Spleen (tissue), 11 donors: ENCODE results near the gene TAOK2. TPM values are rescaled to one million over a fixed set of nuclear protein-coding genes. Genes with fewer than 3 reads are reported as not detected.
"Not testable (repeated sequence)": the region's sequence is repeated elsewhere in the genome, so short reads cannot be mapped to it uniquely, and the experiment has no call there.

Source experiments
- DNase-seq: peaks from one replicate; pipeline ENCODE4 v3.0.0-alpha.2; 2020
- H3K27ac ChIP-seq, 8 donors: fragments of 200-600 bp; sonication (generic) in 7 of 8; 1 replicate in 4 of 8; 2 replicates in 4 of 8; pipeline versions ENCODE4 v1.5.0 to v1.8.0; 2016 to 2021; ENCODE audit warnings: inconsistent platforms in 4 of 8, mild to moderate bottlenecking in 4 of 8, moderate library complexity in 1 of 8
- H3K27me3 ChIP-seq, 7 donors: fragments of 200-600 bp; sonication (generic) in 6 of 7; replicated peaks in 1 of 7; 1 replicate in 4 of 7; 2 replicates in 3 of 7; pipeline versions ENCODE4 v1.5.0 to v1.8.0; 2016 to 2021; ENCODE audit warnings: inconsistent platforms in 3 of 7, mild to moderate bottlenecking in 1 of 7
- H3K36me3 ChIP-seq, 6 donors: fragments of 200-600 bp; sonication (generic) in 5 of 6; 1 replicate in 4 of 6; 2 replicates in 2 of 6; pipeline versions ENCODE4 v1.5.0 to v1.8.0; 2016 to 2021; ENCODE audit warnings: inconsistent platforms in 2 of 6
- H3K4me1 ChIP-seq, 6 donors: fragments of 200-600 bp; sonication (generic) in 5 of 6; 1 replicate in 3 of 6; 2 replicates in 3 of 6; pipeline versions ENCODE4 v1.5.0 to v1.8.0; 2016 to 2021; ENCODE audit warnings: inconsistent platforms in 3 of 6
- H3K4me3 ChIP-seq, 8 donors: fragments of 200-600 bp; sonication (generic) in 7 of 8; 1 replicate in 4 of 8; 2 replicates in 4 of 8; pipeline versions ENCODE4 v1.5.0 to v1.8.0; 2016 to 2021; ENCODE audit warnings: inconsistent platforms in 4 of 8, mild to moderate bottlenecking in 4 of 8, moderate library complexity in 2 of 8
- H3K9me3 ChIP-seq, 8 donors: fragments of 200-600 bp; sonication (generic) in 7 of 8; 1 replicate in 4 of 8; 2 replicates in 4 of 8; pipeline versions ENCODE4 v1.5.0 to v1.8.0; 2016 to 2021; ENCODE audit warnings: inconsistent platforms in 4 of 8
- CTCF ChIP-seq, 11 experiments: fragments of 200-600 bp in 7 of 11; fragments of 450-650 bp in 4 of 11; sonication (generic) in 4 of 11; IDR thresholded peaks in 8 of 11; conservative IDR thresholded peaks in 3 of 11; 1 replicate in 7 of 11; 2 replicates in 4 of 11; pipeline versions ENCODE4 v1.4.0 to v1.8.0; 2016 to 2021; ENCODE audit warnings: antibody characterized with exemption in 11 of 11, inconsistent platforms in 4 of 11, mild to moderate bottlenecking in 1 of 11
- POLR2A ChIP-seq, 3 donors: fragments of 450-650 bp; IDR thresholded peaks; one replicate each; pipeline ENCODE4 v1.5.1; 2017; ENCODE audit warnings: antibody characterized with exemption in 3 of 3, mild to moderate bottlenecking in 1 of 3
- POLR2AphosphoS5 ChIP-seq, 3 donors: sonication (generic); formaldehyde crosslinking; IDR thresholded peaks; one replicate each; pipeline ENCODE4 v1.5.1; 2017; ENCODE audit warnings: antibody characterized with exemption in 3 of 3
- WGBS, 5 donors: extraction: QIAGEN DNeasy Blood & Tissue Kit in 3 of 5; methylation state at CpG; one replicate each; pipeline versions ENCODE4 v1.1.5 to v1.1.7; 2013 to 2018; 5-methylcytosine and 5-hydroxymethylcytosine counted together
- intact Hi-C: fragments of 100-400 bp; cut with DNase I; formaldehyde crosslinking; loops from one replicate; pipeline ENCODE4 v1.15.0; 2023; ENCODE audit warnings: low total_unique reads
- polyA plus RNA-seq, 3 donors: library from polyadenylated mRNA; stranded (reverse); fragments of 200-250 nt; gene quantifications; one replicate each; pipeline ENCODE4 v1.2.1, GENCODE V29; 2013
- total RNA-seq, 7 donors: library from RNA; depleted of rRNA in 3 of 7; stranded (reverse); fragments of >200 nt in 3 of 7; fragmentation: NEBNext Ultra II Directional in 4 of 7; extraction: Animal tissue kit (Norgen Biotek cat#: 25700) in 4 of 7; gene quantifications; one replicate each; pipeline versions ENCODE4 v1.1.0 to v1.2.1, GENCODE V29; 2016 to 2021
- donor health status: healthy with polysubstance abuse.
- donor health status: DM: no; HTN: no; CAD: no; lungs with moderate emphysema.
- donor health status: DM: no; HTN: no; CAD: no.
- donor health status: Bipolar disorder and iron deficiency.
- donor health status: healthy.
- donor health status: DM: no; HTN: no; CAD: no.
- donor health status: DM: yes; HTN: yes; CAD: no.

TAOK2 gene
- total and polyA plus RNA-seq, 10 donors = 13.2 to 96.5 (median 71.6) TPM

GRCh38 chr16:29958756-29959155 lies 14.9 kb upstream of the TAOK2 start:
- H3K27me3 ChIP-seq = no peaks in the 10 kb centered on the region
- DNase-seq = no peak
- 89 to 97% (median 92%) methylated on average over 5 of the region's 5 CpGs for WGBS, 5 donors
- no peak for TF ChIP-seq POLR2AphosphoS5 (IDR thresholded peaks at IDR 0.05)
- TF ChIP-seq POLR2A (IDR thresholded peaks at IDR 0.05) = no peak
- TF ChIP-seq CTCF (IDR thresholded peaks at IDR 0.05 in 8 of 11, conservative IDR thresholded peaks at IDR 0.05 in 3 of 11) = no peak
- peaks cover 0 to 7% (median 0%) of the 10 kb centered on the region in 6 donors for H3K36me3 ChIP-seq
- intact Hi-C loops = loop anchor here (10.0 kb wide), 1 partner anchor 64 kb away; the partner anchor contains the start of gene SEZ6L2
- no peak overlapping the region for H3K27ac ChIP-seq
- H3K4me3 ChIP-seq = no peak overlapping the region
- no peaks in the 10 kb centered on the region for H3K9me3 ChIP-seq
- peaks cover 9 to 24% (median 19%) of the 10 kb centered on the region in 6 donors for H3K4me1 ChIP-seq

GRCh38 chr16:29959293-29959692 lies 14.4 kb upstream of the TAOK2 start:
- H3K4me1 ChIP-seq = peaks cover 9 to 30% (median 21%) of the 10 kb centered on the region in 6 donors
- H3K27me3 ChIP-seq = no peaks in the 10 kb centered on the region
- no peak for DNase-seq
- no peaks in the 10 kb centered on the region for H3K9me3 ChIP-seq
- intact Hi-C loops = loop anchor here (10.0 kb wide), 1 partner anchor 64 kb away; the partner anchor contains the start of gene SEZ6L2
- no peak for TF ChIP-seq POLR2A (IDR thresholded peaks at IDR 0.05)
- no peak overlapping the region for H3K4me3 ChIP-seq
- no peak overlapping the region for H3K27ac ChIP-seq
- 74 to 88% (median 78%) methylated on average over 9 of the region's 9 CpGs for WGBS, 5 donors
- peaks cover 0 to 13% (median 0%) of the 10 kb centered on the region in 6 donors for H3K36me3 ChIP-seq

GRCh38 chr16:29959821-29960220 lies 13.8 kb upstream of the TAOK2 start:
- not testable (repeated sequence) for H3K27ac ChIP-seq, DNase-seq, H3K27me3 ChIP-seq, H3K9me3 ChIP-seq, H3K4me3 ChIP-seq
- peaks cover 0 to 18% (median 0%) of the 10 kb centered on the region in 6 donors for H3K36me3 ChIP-seq
- WGBS, 5 donors = 89 to 94% (median 93%) methylated on average over 4 of the region's 4 CpGs
- intact Hi-C loops = loop anchor here (5.0 to 10.0 kb wide), 2 partner anchors 42 to 65 kb away; partner anchors contain the start of gene SEZ6L2
- H3K4me1 ChIP-seq = peaks cover 9 to 35% (median 23%) of the 10 kb centered on the region in 6 donors

- H3K27me3 ChIP-seq = no peaks in the 10 kb centered on the region
- no peak for DNase-seq
- peaks cover 9 to 48% (median 27%) of the 10 kb centered on the region in 6 donors for H3K4me1 ChIP-seq
- H3K9me3 ChIP-seq = no peaks in the 10 kb centered on the region
- no peak for TF ChIP-seq POLR2A (IDR thresholded peaks at IDR 0.05)
- TF ChIP-seq POLR2AphosphoS5 (IDR thresholded peaks at IDR 0.05) = no peak
- no peak for TF ChIP-seq CTCF (IDR thresholded peaks at IDR 0.05 in 8 of 11, conservative IDR thresholded peaks at IDR 0.05 in 3 of 11)
- H3K27ac ChIP-seq = peak overlapping the region; percentile 76 to 97 (median 94)
- intact Hi-C loops = loop anchor here (5.0 kb wide), 1 partner anchor 41 kb away; no protein-coding TSS in a partner anchor
- peak overlapping the region in 7 of 8 donors; percentile 66 to 92 (median 72) for H3K4me3 ChIP-seq
- H3K36me3 ChIP-seq = peaks cover 0 to 31% (median 1%) of the 10 kb centered on the region in 6 donors
- WGBS, 5 donors = 61 to 75% (median 70%) methylated on average over 10 of the region's 10 CpGs
Measured at GRCh38 chr16:29961127-29961478, 12.6 kb upstream of the TAOK2 start.

GRCh38 chr16:29961479-29962343 lies 12.0 kb upstream of the TAOK2 start, which contains the start of gene TMEM219:
TMEM219 (plus strand) TSS chr16:29962079; CDS start chr16:29963144, 1,065 bp downstream.
- WGBS, 5 donors = 0 to 1% (median 0%) methylated on average over 26 to 75 of the region's 75 CpGs
- TF ChIP-seq POLR2A (IDR thresholded peaks at IDR 0.05) (peak in 1 of 3 donors; percentile 30), POLR2AphosphoS5 (IDR thresholded peaks at IDR 0.05) (peak; percentile 89 to 92 (median 91)), CTCF (IDR thresholded peaks at IDR 0.05 in 8 of 11, conservative IDR thresholded peaks at IDR 0.05 in 3 of 11) (peak; percentile 50 to 83 (median 75))
- peak within 1 kb of the TSS; percentile 52 to 92 (median 71) for H3K4me3 ChIP-seq

More at GRCh38 chr16:29961479-29962343, 12.0 kb upstream of the TAOK2 start, which contains the start of gene TMEM219:
- Histone ChIP-seq H3K27ac (peak within 1 kb of the TSS; percentile 76 to 97 (median 94)), H3K36me3 (peaks cover 0 to 32% (median 2%) of the 10 kb centered on the region in 6 donors), H3K4me1 (peaks cover 9 to 48% (median 27%) of the 10 kb centered on the region in 6 donors), H3K27me3 (no peaks in the 10 kb centered on the region), H3K9me3 (no peaks in the 10 kb centered on the region)
- peak; percentile 97 for DNase-seq
- intact Hi-C loops = loop anchor here (5.0 kb wide), 1 partner anchor 41 kb away; no protein-coding TSS in a partner anchor
